SK-N-SH treated with all-trans-retinoic acid at 6 μM for 48 hours (cell line): ENCODE measurements around the gene SCYGR2.

Experiments
- ARNTL ChIP-seq: fragments of 450-650 bp; formaldehyde crosslinking; IDR thresholded peaks from 2 replicates; pipeline ENCODE4 v1.5.0; 2020; ENCODE audit warnings: low read depth, mild to moderate bottlenecking, moderate library complexity, borderline replicate concordance
- CREB5 ChIP-seq: fragments of 250-450 bp; sonication (Bioruptor Pico); IDR thresholded peaks from 2 replicates; pipeline ENCODE4 v1.5.1; 2020; ENCODE audit warnings: low read depth, mild to moderate bottlenecking, moderate library complexity
- ISL1 ChIP-seq: fragments of 250-450 bp; sonication (Bioruptor Pico); IDR thresholded peaks from 2 replicates; pipeline ENCODE4 v2.1.2; 2022; ENCODE audit warnings: mild to moderate bottlenecking, moderate library complexity
- OSR1 ChIP-seq: fragments of 250-450 bp; sonication (Bioruptor Pico); IDR thresholded peaks from 2 replicates; pipeline ENCODE4 v1.8.0; 2022; ENCODE audit warnings: moderate library complexity, mild to moderate bottlenecking, inconsistent platforms
- PPARA ChIP-seq: fragments of 250-450 bp; sonication (Bioruptor Pico); IDR thresholded peaks from 2 replicates; pipeline ENCODE4 v1.5.0; 2020; ENCODE audit warnings: mild to moderate bottlenecking, borderline replicate concordance
- TCF4 ChIP-seq: fragments of 250-450 bp; sonication (Bioruptor Pico); IDR thresholded peaks from 2 replicates; pipeline ENCODE4 v1.8.0; 2021; ENCODE audit warnings: mild to moderate bottlenecking, moderate library complexity, borderline replicate concordance
- TSHZ2 ChIP-seq: fragments of 250-450 bp; sonication (Bioruptor Pico); IDR thresholded peaks from 2 replicates; pipeline ENCODE4 v1.5.0; 2020; ENCODE audit warnings: mild to moderate bottlenecking, moderate library complexity
- ZC3H10 ChIP-seq: fragments of 250-450 bp; sonication (Bioruptor Pico); IDR thresholded peaks from 2 replicates; pipeline ENCODE4 v1.5.1; 2021; ENCODE audit warnings: mild to moderate bottlenecking, moderate library complexity
- ZFP3 ChIP-seq: fragments of 250-450 bp; sonication (Bioruptor Pico); IDR thresholded peaks from 2 replicates; pipeline ENCODE4 v1.5.0; 2020; ENCODE audit warnings: mild to moderate bottlenecking, moderate library complexity
- ZFP30 ChIP-seq: fragments of 450-650 bp; formaldehyde crosslinking; IDR thresholded peaks from 2 replicates; pipeline ENCODE4 v1.5.0; 2022; ENCODE audit warnings: mild to moderate bottlenecking, moderate library complexity
- ZNF565 ChIP-seq: fragments of 450-650 bp; formaldehyde crosslinking; conservative IDR thresholded peaks from 2 replicates; pipeline ENCODE4 v1.5.0; 2020; ENCODE audit warnings: low read depth, mild to moderate bottlenecking, moderate library complexity
- TF ChIP-seq, protein P1 (sequence below): fragments of 250-450 bp; sonication (Bioruptor Pico); IDR thresholded peaks from 2 replicates; pipeline ENCODE4 v1.8.0; 2020; ENCODE audit warnings: mild to moderate bottlenecking, moderate library complexity, borderline replicate concordance
- TF ChIP-seq, protein P2 (sequence below): fragments of 250-450 bp; sonication (Bioruptor Pico); IDR thresholded peaks from 2 replicates; pipeline ENCODE4 v1.8.0; 2021; ENCODE audit warnings: low read depth, mild to moderate bottlenecking, moderate library complexity, borderline replicate concordance
- TF ChIP-seq, protein P3 (sequence below): fragments of 250-450 bp; sonication (Bioruptor Pico); IDR thresholded peaks from 2 replicates; pipeline ENCODE4 v1.5.1; 2021; ENCODE audit warnings: mild to moderate bottlenecking, moderate library complexity

DNA sequence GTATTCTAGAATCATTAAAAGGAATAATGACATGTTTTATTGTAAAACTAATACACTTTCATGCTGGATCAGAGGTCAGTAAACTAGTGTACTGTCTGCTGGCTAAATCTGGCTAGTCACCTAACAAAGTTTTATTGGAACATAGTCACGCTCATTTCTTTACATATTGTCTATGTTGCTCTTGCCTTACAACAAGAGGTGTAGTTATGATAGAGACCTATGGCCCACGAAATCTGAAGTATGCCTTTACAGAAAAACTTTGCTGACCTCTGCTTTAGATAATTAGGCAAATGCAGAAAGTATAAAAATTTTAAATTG, 29.9 kb upstream of the SCYGR2 start:
- no peak for TF ChIP-seq TSHZ2 (CRISPR knock-in tag)
- no peak for TF ChIP-seq PPARA (CRISPR knock-in tag)
- TF ChIP-seq ARNTL (CRISPR knock-in tag), result no peak
- TF ChIP-seq, protein P1, sequence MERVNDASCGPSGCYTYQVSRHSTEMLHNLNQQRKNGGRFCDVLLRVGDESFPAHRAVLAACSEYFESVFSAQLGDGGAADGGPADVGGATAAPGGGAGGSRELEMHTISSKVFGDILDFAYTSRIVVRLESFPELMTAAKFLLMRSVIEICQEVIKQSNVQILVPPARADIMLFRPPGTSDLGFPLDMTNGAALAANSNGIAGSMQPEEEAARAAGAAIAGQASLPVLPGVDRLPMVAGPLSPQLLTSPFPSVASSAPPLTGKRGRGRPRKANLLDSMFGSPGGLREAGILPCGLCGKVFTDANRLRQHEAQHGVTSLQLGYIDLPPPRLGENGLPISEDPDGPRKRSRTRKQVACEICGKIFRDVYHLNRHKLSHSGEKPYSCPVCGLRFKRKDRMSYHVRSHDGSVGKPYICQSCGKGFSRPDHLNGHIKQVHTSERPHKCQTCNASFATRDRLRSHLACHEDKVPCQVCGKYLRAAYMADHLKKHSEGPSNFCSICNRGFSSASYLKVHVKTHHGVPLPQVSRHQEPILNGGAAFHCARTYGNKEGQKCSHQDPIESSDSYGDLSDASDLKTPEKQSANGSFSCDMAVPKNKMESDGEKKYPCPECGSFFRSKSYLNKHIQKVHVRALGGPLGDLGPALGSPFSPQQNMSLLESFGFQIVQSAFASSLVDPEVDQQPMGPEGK (CRISPR knock-in tag), result no peak
- TF ChIP-seq, protein P2, sequence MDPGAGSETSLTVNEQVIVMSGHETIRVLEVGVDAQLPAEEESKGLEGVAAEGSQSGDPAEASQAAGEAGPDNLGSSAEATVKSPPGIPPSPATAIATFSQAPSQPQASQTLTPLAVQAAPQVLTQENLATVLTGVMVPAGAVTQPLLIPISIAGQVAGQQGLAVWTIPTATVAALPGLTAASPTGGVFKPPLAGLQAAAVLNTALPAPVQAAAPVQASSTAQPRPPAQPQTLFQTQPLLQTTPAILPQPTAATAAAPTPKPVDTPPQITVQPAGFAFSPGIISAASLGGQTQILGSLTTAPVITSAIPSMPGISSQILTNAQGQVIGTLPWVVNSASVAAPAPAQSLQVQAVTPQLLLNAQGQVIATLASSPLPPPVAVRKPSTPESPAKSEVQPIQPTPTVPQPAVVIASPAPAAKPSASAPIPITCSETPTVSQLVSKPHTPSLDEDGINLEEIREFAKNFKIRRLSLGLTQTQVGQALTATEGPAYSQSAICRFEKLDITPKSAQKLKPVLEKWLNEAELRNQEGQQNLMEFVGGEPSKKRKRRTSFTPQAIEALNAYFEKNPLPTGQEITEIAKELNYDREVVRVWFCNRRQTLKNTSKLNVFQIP (CRISPR knock-in tag), result no peak
- TF ChIP-seq ISL1 (CRISPR knock-in tag), result no peak
- TF ChIP-seq TCF4 (CRISPR knock-in tag), result no peak
- no peak for TF ChIP-seq ZNF565 (CRISPR knock-in tag)
- no peak for TF ChIP-seq CREB5 (CRISPR knock-in tag)
- TF ChIP-seq, protein P3, sequence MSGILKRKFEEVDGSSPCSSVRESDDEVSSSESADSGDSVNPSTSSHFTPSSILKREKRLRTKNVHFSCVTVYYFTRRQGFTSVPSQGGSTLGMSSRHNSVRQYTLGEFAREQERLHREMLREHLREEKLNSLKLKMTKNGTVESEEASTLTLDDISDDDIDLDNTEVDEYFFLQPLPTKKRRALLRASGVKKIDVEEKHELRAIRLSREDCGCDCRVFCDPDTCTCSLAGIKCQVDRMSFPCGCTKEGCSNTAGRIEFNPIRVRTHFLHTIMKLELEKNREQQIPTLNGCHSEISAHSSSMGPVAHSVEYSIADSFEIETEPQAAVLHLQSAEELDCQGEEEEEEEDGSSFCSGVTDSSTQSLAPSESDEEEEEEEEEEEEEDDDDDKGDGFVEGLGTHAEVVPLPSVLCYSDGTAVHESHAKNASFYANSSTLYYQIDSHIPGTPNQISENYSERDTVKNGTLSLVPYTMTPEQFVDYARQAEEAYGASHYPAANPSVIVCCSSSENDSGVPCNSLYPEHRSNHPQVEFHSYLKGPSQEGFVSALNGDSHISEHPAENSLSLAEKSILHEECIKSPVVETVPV (CRISPR knock-in tag), result no peak
- TF ChIP-seq OSR1 (CRISPR knock-in tag), result no peak
- TF ChIP-seq ZFP30 (CRISPR knock-in tag), result no peak
- no peak for TF ChIP-seq ZC3H10
- no peak for TF ChIP-seq ZFP3 (CRISPR knock-in tag)
